Measurements from ENCODE around the gene CALCOCO1. TPM values are rescaled to one million over a fixed set of nuclear protein-coding genes. Genes with fewer than 3 reads are reported as not detected.
"Not testable (repeated sequence)": the region's sequence is repeated elsewhere in the genome, so short reads cannot be mapped to it uniquely, and the experiment has no call there.

The CALCOCO1 gene
- total and polyA plus RNA-seq, 8 donors, result 74.8 to 186 (median 134) TPM

DNA sequence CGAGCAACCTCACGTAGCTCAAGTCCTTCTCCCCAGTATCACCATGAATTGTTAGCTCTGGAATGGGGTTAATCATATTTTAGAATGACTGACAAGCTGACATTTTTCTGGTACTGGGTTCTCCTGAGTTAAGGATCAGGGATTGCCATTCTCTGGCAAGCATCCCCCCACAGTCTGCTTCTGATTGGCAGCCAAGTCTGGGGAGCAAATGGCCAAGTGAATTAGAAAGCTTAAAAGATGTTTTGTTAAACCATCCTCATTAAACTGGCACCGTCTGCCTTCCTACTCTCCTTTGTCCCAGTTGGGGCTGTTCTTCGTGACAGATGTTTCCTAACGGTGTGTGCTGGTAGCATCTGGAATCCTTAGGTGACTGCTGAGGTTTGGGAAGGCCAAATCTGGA lies 41.7 kb upstream of the CALCOCO1 start:
- Histone ChIP-seq H3K27me3 (peaks cover 7 to 70% of the 10 kb centered on the region in 2 donors), H3K27ac (no peak overlapping the region)
- ATAC-seq, result no peak

DNA sequence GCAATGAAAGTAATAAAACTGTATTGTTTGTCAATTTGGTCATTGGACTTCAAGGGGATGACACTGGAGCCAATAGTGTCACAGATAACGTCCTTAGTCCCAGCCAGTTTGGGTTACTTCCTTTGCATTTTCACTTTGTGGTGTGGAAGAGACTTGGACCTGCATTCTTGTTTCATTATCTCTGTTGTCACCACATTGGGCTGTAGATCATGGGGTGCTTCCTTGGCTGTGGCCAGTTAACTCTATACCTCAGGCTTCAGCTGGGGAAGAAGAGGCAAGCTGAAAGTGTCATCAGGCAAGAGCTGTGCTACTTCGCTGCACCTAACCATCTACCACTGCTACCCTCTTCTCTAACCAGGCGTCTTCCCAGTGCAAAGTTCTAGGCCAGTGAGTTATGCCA lies 39.6 kb upstream of the CALCOCO1 start:
- no peaks in the 10 kb centered on the region for H3K36me3 ChIP-seq
- H3K4me3 ChIP-seq, result no peak overlapping the region
- peaks cover 12 to 81% of the 10 kb centered on the region in 2 donors for H3K27me3 ChIP-seq
- H3K4me1 ChIP-seq, result no peaks in the 10 kb centered on the region
- ATAC-seq, result no peak
- no peak for DNase-seq
- intact Hi-C loops (cut with DNase I), result no loop called here
- no peak overlapping the region for H3K27ac ChIP-seq
- TF ChIP-seq, protein P1, sequence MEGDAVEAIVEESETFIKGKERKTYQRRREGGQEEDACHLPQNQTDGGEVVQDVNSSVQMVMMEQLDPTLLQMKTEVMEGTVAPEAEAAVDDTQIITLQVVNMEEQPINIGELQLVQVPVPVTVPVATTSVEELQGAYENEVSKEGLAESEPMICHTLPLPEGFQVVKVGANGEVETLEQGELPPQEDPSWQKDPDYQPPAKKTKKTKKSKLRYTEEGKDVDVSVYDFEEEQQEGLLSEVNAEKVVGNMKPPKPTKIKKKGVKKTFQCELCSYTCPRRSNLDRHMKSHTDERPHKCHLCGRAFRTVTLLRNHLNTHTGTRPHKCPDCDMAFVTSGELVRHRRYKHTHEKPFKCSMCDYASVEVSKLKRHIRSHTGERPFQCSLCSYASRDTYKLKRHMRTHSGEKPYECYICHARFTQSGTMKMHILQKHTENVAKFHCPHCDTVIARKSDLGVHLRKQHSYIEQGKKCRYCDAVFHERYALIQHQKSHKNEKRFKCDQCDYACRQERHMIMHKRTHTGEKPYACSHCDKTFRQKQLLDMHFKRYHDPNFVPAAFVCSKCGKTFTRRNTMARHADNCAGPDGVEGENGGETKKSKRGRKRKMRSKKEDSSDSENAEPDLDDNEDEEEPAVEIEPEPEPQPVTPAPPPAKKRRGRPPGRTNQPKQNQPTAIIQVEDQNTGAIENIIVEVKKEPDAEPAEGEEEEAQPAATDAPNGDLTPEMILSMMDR (IDR thresholded peaks at IDR 0.05), result no peak
- H3K9me3 ChIP-seq, result no peaks in the 10 kb centered on the region

More for the DNA sequence above, 41.7 kb upstream of the CALCOCO1 start:
- Histone ChIP-seq H3K4me1 (no peaks in the 10 kb centered on the region), H3K4me3 (no peak overlapping the region), H3K36me3 (no peaks in the 10 kb centered on the region), H3K9me3 (no peaks in the 10 kb centered on the region)
- TF ChIP-seq, protein P1 (IDR thresholded peaks at IDR 0.05), result no peak
- intact Hi-C loops (cut with DNase I), result no loop called here
- DNase-seq, result no peak

DNA sequence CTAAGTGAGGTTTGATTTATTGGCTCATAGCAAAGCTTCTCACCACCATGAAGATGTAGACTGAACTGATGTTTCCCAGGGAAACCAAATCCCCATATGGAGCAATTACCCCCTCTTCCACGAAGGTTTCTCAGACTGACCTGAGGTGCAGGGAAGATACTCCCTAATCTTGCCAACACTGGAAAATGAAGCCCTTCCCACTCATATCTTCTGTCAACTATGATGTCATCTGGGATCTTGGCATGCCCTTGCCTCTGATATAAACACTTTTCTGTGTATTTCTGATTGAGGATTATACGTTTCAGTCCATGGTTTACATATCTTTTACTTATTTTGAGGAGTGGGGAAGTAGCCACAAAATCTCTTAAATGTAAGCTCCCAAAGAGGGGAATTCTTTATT lies 38.6 kb upstream of the CALCOCO1 start:
- H3K9me3 ChIP-seq, result no peaks in the 10 kb centered on the region
- no peaks in the 10 kb centered on the region for H3K36me3 ChIP-seq
- H3K27me3 ChIP-seq, result peaks cover 12 to 81% of the 10 kb centered on the region in 2 donors
- TF ChIP-seq, protein P1 (IDR thresholded peaks at IDR 0.05), result no peak
- ATAC-seq (no peak), DNase-seq (no peak)
- no peak overlapping the region for H3K27ac ChIP-seq
- intact Hi-C loops (cut with DNase I), result no loop called here
- no peaks in the 10 kb centered on the region for H3K4me1 ChIP-seq
- no peak overlapping the region for H3K4me3 ChIP-seq

DNA sequence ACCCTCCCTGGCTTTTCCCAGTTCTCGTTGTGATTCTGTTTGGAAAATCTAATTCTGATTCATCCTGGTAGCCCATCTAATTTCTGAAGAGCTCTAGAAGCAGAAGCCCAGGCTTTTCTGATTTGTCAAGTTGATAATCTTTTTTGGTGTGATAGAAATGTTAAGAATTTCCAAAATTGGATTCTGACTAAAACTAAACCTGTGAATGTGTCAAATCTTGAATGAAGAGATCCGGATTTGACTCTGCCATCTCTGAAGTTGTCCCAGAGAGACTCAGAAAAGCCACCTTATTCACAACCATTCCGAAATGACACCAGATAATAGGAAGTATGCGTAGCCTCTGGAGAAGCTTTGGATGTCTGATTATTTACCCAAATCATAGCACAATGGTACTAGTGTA lies 37.4 kb upstream of the CALCOCO1 start:
- no peak for ATAC-seq
- Histone ChIP-seq H3K4me1 (no peaks in the 10 kb centered on the region), H3K4me3 (no peak overlapping the region), H3K36me3 (no peaks in the 10 kb centered on the region), H3K27ac (no peak overlapping the region), H3K27me3 (peaks cover 12 to 89% of the 10 kb centered on the region in 2 donors), H3K9me3 (no peaks in the 10 kb centered on the region)
- intact Hi-C loops (cut with DNase I), result no loop called here
- DNase-seq, result no peak
- TF ChIP-seq, protein P1 (IDR thresholded peaks at IDR 0.05), result no peak

DNA sequence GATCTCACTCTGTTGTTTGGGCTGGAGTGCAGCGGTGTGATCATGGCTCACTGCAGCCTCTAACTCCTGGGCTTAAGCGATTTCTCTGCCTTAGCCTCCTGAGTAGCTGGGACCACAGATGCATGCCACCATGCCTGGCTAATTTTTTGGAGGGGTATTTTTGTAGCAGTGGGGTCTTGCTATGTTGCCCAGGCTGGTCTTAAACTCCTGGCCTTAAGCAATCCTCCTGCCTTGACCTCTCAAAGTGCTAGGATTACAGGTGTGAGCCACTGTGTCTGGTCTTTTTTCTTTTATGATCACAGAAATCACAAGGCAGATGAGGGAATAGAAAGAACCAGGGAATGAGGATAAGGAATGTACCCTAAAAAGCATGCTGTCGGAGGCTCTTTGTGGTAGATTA lies 35.5 kb upstream of the CALCOCO1 start:
- H3K36me3 ChIP-seq; intact Hi-C loops (cut with DNase I); ATAC-seq; H3K4me3 ChIP-seq; H3K27ac ChIP-seq; H3K4me1 ChIP-seq; H3K9me3 ChIP-seq; DNase-seq: not testable (repeated sequence)
- peaks cover 24 to 97% of the 10 kb centered on the region in 2 donors for H3K27me3 ChIP-seq

DNA sequence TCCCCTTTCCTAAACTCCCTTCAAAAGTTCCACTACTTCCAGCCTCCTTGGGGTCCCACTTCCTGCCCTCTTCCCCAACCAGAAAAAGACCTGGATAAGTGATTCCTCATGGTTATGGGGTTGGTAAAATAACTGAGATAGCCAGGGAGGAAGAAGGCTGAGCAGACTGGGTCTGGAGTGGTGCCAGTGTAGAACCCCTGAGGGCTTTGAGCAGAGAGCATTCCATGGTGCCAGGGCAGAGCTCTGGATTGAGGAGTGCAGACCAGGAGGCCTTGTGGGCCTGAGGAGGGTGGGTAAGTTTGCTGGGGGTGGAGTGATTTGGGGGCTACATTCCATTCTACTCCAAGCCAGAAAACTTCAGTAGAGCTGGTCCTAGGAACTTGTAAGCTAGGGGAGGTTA lies 34.1 kb upstream of the CALCOCO1 start:
- Histone ChIP-seq H3K27ac (no peak overlapping the region), H3K9me3 (no peaks in the 10 kb centered on the region), H3K4me1 (peaks cover 6 to 10% of the 10 kb centered on the region in 2 donors), H3K36me3 (no peaks in the 10 kb centered on the region), H3K27me3 (peaks cover 24 to 91% of the 10 kb centered on the region in 2 donors), H3K4me3 (no peak overlapping the region)
- no peak for DNase-seq
- intact Hi-C loops (cut with DNase I), result no loop called here
- ATAC-seq, result no peak
- TF ChIP-seq, protein P1 (IDR thresholded peaks at IDR 0.05), result no peak

Data from left lung (tissue), 10 donors.